HG03196 (cell line): Measurements from ENCODE around the gene SLC9A3.
A peak's percentile ranks its signal among the peaks of the same experiment; 100 is the strongest.

Experiments
- ATAC-seq: cut with Tn5 transposase; IDR thresholded peaks from one replicate; pipeline ENCODE4 v1.9.1; 2021; ENCODE audit not compliant: unreplicated experiment

SLC9A3 gene

GRCh38 chr5:555058-555623, 30.9 kb upstream of the SLC9A3 start:
- no peak for ATAC-seq

- ATAC-seq: no peak
These were observed 30.2 kb upstream of the SLC9A3 start for GRCh38 chr5:554284-554988.

GRCh38 chr5:553874-554273, 29.6 kb upstream of the SLC9A3 start:
- no peak for ATAC-seq

- no peak for ATAC-seq
These were observed 27.2 kb upstream of the SLC9A3 start for GRCh38 chr5:551406-551805.

GRCh38 chr5:549229-549628, 25.0 kb upstream of the SLC9A3 start:
- ATAC-seq: no peak

GRCh38 chr5:548256-548655, 24.0 kb upstream of the SLC9A3 start:
- ATAC-seq: no peak

- ATAC-seq: no peak
These were observed 23.1 kb upstream of the SLC9A3 start for GRCh38 chr5:547086-547924.

GRCh38 chr5:546376-546908, 22.2 kb upstream of the SLC9A3 start:
- no peak for ATAC-seq

- no peak for ATAC-seq
These were observed 21.6 kb upstream of the SLC9A3 start for GRCh38 chr5:545641-546375.

- ATAC-seq: no peak
These were observed 20.6 kb upstream of the SLC9A3 start for GRCh38 chr5:544675-545355.

- peak; percentile 91 for ATAC-seq
These were observed 19.8 kb upstream of the SLC9A3 start for GRCh38 chr5:543755-544674.

- ATAC-seq: no peak
These were observed 19.1 kb upstream of the SLC9A3 start for GRCh38 chr5:543351-543750.

GRCh38 chr5:542319-543311, 18.4 kb upstream of the SLC9A3 start:
- no peak for ATAC-seq

- ATAC-seq: no peak
These were observed 17.5 kb upstream of the SLC9A3 start for GRCh38 chr5:541539-542318.

GRCh38 chr5:540906-541538, 16.8 kb upstream of the SLC9A3 start:
- no peak for ATAC-seq

- no peak for ATAC-seq
These were observed 16.0 kb upstream of the SLC9A3 start for GRCh38 chr5:540071-540905.
